NOMO-1 treated with dmso at 0.1 percent for 144 hours (cell line): ENCODE results near the gene DDX31.

Source experiments
- DNase-seq: peaks from one replicate; lab custom pipeline; 2025; ENCODE audit not compliant: unreplicated experiment; lab: John Stamatoyannopoulos, UW

Gene DDX31

GRCh38 chr9:132673355-132673754, 3.6 kb upstream of the DDX31 start:
- no peak for DNase-seq

GRCh38 chr9:132672413-132672690, 2.6 kb upstream of the DDX31 start:
- no peak for DNase-seq

- no peak for DNase-seq
Measured at GRCh38 chr9:132671620-132672412, 2.0 kb upstream of the DDX31 start.

DNA sequence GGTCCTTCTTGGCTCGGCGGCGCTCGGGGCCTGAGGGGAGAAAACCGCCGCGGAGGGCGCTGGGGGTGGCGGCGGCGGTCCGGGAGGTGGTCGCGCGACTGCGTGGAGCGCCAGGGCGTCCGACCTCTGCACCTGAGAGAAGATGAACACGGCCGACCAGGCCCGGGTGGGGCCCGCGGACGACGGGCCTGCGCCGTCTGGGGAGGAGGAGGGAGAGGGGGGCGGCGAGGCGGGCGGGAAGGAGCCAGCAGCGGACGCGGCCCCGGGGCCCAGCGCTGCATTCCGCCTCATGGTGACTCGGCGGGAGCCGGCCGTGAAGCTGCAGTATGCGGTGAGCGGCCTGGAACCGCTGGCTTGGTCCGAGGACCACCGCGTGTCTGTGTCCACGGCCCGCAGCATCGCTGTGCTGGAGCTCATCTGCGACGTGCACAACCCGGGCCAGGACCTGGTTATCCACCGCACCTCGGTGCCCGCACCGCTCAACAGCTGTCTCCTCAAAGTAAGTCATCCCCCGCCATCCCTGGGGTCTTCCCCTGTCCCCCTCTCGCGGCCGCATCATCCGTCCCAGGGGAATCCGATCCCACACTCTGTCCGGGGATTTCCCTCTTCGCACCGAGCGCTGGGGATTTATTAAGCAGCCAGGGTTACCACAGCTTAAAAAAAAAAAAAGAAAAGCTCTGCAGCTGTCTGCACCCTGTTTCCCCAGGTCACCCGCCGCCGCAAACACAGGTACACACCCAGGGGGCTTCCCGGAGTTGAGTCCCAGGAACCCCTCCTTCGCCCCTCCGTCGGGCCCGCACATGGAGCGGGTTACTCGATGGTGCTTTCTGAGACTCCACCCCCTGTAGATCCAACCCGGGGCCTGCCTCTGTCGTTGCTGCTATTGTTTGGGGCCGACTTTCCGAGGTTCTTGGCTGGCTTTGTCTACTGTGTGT, 941 bp upstream of the DDX31 start, which contains the start of gene GTF3C4:
Gene GTF3C4 (plus strand): TSS at position 8 of the 935 bp plus-strand sequence. CDS start 135 bp downstream, at position 143.
- DNase-seq = no peak

GRCh38 chr9:132669319-132669697, 475 bp downstream of the DDX31 start:
- no peak for DNase-seq

- DNase-seq = no peak
Measured at GRCh38 chr9:132663851-132664250, 5.9 kb downstream of the DDX31 start.

- no peak for DNase-seq
Measured at GRCh38 chr9:132663117-132663516, 6.7 kb downstream of the DDX31 start.

GRCh38 chr9:132662152-132662945, 7.4 kb downstream of the DDX31 start:
- DNase-seq = no peak

GRCh38 chr9:132656299-132656698, 13.5 kb downstream of the DDX31 start:
- DNase-seq = no peak

DNA sequence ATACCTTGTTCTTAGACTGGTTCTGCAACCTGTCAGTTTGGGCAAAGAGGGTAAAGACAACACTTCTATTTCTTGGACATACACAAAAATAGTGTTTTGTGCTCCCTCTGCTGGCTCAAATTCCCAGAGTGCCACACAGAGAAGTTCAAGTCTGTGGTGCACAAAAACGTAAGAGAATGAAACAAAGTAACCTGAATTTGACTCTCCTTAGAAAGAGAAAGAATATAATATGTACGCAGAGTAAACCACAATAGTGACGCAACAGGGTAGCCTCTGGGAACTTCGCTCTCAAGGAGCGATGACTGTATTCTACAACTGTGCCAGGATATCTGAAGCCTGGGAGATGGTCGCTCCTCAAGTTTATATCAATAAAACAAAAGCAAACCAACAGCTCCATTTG, 18.5 kb downstream of the DDX31 start:
- DNase-seq = no peak

DNA sequence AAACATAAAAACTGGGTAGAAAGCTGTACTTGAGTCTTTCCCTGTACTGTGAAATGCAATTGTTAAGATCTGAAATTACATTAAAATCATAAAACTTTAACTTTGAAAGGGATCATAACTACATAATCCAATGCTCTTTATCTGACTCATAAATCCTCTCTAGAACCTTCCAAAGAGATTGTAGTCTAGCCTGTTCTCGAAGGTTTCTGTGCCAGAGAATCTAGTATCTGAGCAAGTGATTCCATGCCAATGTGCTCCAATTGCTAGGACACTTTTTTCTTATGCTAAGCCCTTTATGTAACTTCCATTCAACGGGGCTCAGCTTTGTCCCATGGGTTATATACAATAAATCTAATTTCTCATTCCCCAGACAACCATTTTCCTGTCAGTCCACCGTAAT, 21.1 kb downstream of the DDX31 start:
- DNase-seq = no peak

DNA sequence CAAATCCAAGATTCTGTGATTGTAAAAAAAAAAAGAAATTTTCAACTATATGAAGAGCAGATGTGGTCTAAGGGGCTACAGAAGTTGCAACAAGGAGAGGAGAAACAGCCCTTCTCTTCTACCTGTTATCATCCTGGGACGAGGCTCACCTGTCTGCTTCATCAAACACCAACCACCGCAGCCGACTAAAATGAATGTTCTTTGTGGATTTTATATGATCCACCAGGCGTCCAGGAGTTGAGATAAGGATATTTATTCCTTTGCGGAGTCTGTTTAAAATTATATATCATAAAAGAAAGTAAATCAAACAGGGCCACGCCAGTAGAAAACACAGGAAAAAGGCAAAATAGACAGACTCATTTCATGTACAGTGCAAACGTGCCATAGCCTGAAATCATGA, 21.5 kb downstream of the DDX31 start:
- DNase-seq = no peak

DNA sequence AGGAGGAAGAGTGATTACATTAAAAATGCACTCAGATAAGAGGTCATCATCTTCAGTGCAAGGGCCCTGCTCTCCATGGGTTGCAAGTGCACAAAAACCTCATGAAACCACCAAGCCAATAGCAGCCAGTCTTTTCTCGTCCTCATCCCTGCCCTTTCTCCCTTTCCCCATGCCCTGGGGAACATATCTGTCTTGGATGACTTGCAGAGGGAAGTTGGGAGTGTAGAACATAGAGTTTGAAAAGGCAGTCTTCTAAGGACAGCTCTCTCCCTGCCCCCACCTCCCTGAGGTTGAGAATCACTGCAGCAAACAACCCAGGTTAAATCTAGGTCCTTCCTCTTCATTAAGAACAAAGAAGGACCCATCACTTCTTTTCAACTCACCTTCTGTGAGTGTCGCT, 22.0 kb downstream of the DDX31 start:
- no peak for DNase-seq

GRCh38 chr9:132647355-132647754, 22.4 kb downstream of the DDX31 start:
- DNase-seq = no peak

DNA sequence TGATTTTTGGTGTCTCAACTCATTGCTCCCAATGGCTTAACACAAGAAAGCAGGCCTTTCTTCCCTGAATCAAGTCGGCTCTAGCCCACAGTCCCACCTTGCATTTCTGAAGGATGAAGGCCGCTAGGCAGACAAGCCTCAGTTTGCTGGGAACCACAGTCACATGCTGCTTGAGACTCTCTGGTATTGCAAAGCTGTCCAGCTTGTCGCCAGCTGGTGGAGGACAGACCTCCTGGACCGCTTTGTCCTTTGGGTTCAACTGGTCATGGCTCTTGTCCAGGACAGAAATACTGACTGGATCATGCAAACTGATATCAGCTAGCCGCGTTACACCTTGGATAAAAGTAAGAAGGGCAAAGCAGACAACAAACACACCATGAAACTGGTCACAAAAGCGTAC, 23.1 kb downstream of the DDX31 start:
- DNase-seq = no peak

- DNase-seq = no peak
Measured at GRCh38 chr9:132645711-132646110, 24.1 kb downstream of the DDX31 start.

DNA sequence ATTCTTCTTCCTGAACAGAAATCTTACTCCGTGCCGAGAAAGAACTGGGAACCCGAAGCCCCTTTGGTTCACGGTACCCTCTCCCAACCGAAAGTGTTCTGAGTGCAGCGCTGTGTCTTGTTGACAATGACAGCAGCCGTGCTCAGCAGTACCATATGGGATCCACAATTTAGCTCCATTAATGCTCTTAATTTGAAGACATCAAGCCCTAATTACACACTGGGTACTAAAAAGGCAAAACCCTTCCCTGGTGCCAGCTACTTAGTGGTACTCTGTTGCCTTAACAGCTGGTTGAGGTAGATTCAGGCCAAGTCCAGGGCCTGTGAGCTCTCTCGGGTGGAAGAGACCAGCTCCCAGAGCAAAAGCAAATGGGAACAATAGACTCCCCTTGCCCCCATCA, 24.5 kb downstream of the DDX31 start:
- no peak for DNase-seq

DNA sequence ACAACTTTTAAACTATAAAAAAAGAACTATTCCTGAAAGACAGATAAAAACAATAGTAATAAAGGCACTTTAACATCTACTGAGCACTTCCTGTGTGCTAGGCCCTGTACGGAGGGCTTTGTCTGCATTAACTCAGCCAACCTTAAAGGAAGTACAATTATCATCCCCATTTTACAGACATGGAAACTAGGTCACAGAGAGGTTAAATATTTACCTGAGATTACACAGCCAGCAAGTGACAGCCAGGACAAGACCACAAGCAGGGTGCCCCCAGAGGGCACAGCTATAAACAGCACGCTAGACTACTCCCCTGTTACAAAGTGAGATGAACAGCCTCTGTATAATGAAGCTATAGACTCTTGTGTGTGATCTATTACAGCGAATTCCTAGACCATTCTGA, 25.5 kb downstream of the DDX31 start:
- DNase-seq = no peak

- no peak for DNase-seq
Measured at GRCh38 chr9:132641216-132641615, 28.6 kb downstream of the DDX31 start.

DNA sequence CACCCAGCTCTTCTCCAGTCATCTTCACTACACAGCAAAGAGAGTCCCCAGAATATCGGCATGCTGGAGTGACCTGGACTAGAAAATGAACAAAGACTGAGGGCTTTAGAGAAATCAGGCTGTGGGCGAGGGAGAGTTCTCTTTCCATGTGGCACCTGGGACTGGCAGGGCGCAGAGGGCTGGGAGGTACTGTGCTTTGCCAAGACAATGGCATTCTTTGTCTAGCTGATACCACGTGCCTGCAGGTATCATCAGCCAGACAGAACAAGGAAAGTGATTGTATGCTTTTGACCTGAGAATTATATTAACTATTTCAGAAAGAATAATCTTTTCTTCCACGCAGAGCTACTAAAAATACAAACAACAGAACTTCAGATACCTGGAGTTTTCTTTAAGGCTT, 30.5 kb downstream of the DDX31 start:
- DNase-seq = no peak

- DNase-seq = no peak
Measured at GRCh38 chr9:132638240-132638639, 31.5 kb downstream of the DDX31 start.

GRCh38 chr9:132637801-132638200, 32.0 kb downstream of the DDX31 start:
- DNase-seq = no peak
